ENCODE measurements around the gene ZNF418.
A peak's percentile ranks its signal among the peaks of the same experiment; 100 is the strongest.

The ZNF418 gene

DNA sequence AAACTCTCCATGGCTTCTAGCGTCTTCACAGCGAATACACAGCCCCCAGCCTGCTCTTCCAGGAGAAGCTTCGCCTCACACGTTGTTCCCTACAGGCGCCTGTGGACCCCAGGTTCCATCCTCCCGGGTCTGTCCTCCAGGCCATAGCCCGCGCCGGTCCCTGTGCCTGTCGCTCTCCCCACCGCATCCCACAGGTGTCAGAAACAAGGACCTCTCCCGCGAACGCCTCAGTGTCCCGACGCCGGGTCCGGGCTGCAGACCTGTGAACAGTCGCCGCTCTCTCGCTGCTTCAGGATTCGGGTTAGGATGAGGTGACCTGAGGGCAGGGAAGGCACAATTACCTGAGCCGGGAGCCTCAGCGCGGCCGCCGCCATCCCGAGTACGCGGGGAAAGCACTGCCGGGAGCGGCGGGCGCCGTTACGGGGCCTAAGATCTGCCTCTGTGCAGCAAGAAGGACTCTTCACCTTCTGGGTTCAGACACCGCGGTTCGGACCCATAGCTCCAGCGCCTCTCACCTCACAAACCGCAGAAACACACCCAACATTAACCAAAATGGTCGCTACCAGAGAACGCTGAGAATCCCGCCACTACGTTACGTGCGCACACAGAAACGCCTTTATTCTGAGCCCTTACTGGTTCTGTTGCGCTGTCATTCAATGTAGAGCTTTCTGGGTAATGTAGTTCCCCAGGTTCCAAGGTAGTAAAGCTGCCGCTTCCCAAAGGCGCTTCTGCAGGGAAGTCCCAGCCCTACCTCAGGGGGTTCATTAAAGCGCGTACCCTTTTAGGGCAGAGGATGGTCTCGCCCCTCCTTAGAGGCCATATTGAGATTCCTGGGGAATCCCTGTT, at the start of gene ZNF418:
ZNF418 (minus strand) TSS at position 583 of the 846 bp plus-strand sequence. CDS start 1,580 bp downstream, outside the sequence.
- peak in 1 of 2 donors; percentile 16 for DNase-seq (ENCODE audit: extremely low read depth in 1 of 2, low read depth in 1 of 2)

DNA sequence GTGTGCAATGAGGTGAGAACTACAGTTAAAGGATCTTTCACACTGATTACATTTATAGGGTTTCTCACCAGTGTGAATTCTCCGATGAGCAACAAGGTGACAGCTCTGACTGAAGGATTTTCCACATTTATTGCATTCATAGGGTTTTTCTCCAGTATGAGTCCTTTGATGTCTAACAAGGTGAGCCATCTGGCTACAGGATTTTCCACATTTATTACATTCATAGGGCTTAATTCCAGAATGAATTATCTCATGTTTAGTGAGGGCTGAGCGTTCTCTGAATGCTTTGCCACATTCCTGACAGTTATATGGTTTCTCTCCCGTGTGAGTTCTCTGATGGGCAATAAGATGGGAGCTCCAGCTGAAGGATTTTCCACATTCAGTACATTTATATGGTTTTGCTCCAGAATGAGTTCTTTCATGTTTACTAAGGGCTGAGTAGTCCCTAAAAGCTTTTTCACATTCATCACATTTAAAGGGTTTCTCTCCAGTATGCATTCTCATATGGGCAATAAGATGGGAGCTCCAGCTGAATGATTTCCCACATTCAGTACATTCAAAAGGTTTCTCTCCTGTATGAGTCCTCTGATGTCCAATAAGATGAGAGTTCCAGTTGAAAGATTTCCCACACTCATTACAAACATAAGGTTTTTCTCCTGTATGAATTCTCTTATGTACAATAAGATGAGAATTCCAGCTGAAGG, 43.5 kb upstream of the ZNF418 start:
- DNase-seq (ENCODE audit: extremely low read depth in 1 of 2, low read depth in 1 of 2): no peak

DNA sequence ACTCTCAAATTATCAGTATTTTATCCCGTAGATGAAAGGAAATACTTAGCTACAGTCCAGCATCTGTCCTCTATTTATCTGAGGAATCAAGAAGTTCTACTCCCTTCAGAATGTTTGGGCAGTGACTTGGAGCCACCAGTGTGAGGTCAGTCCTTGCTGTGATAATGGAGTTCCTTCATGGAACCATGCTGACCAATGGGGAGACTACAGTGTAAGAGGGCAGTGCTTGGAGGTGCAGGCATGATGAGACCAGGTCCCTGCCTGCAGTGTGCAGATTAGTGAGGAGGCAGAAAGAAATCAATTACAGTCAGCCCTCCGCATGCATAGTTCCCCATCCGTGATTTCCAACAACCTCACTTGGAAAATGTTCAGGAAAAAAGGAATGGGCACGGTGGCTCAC, 39.2 kb upstream of the ZNF418 start, which contains the start of gene C19orf18:
C19orf18 (minus strand) TSS at position 101 of the 400 bp plus-strand sequence. CDS start 102 bp downstream, outside the sequence.
- DNase-seq (ENCODE audit: extremely low read depth in 1 of 2, low read depth in 1 of 2): no peak

DNA sequence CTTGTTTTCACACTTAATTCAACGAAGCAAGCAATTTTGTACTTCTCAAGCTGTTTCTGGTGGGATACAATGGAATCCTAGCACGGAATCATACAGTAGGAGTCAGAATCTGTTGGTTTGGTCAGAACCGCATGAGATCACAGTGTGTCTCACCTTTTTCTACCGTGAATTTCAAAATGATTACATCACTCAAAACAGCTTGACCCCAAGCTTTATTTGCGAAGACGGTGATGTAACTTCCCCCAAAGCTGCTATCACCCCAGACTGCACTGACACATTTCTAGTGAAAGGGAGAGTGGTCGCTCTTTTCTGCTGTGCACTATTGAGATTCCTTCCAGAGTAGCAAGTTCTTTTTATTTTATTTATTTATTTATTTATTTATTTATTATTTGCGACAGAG, 29.6 kb upstream of the ZNF418 start:
- no peak for DNase-seq (ENCODE audit: extremely low read depth in 1 of 2, low read depth in 1 of 2)

DNA sequence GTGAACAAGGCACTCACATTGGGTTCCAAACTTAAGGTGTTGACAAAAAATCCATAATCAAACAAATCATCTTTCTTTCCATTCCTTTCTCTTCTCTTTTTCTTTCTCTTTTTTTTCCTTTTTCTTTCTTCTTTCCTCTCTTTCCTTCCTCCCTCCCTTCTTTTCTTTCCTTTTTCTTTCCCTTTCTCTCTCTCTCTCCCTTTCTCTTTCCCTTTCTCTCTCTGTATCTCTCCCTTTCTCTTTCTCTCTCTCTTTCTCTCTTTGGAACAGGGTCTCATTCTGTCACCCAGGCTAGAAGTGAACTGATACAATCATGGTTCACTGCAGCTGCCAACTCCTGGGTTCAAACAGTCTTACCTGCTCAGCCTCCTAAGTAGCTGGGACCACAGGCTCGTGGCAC, 26.6 kb upstream of the ZNF418 start:
- no peak for DNase-seq (ENCODE audit: extremely low read depth in 1 of 2, low read depth in 1 of 2)

DNA sequence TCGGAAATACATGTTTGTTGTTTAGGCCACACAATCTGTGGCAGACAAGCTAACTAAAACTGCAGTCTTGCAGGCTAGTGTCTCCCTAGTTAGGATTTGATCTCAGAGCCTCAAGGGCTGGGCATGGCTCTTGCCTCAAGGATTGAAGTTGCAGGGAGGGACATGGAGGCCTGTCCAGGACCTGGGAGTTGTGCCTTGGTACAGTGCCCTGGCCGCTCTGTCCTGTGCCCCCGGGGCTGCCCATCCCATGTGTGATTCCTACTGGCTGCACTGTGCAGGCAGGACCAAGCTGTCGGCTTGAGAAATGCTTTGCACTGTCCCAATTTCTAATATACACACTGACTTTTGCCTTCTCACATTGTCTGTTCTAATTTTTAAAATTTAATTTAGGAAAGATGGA, 19.8 kb upstream of the ZNF418 start:
- DNase-seq (ENCODE audit: extremely low read depth in 1 of 2, low read depth in 1 of 2): no peak

DNA sequence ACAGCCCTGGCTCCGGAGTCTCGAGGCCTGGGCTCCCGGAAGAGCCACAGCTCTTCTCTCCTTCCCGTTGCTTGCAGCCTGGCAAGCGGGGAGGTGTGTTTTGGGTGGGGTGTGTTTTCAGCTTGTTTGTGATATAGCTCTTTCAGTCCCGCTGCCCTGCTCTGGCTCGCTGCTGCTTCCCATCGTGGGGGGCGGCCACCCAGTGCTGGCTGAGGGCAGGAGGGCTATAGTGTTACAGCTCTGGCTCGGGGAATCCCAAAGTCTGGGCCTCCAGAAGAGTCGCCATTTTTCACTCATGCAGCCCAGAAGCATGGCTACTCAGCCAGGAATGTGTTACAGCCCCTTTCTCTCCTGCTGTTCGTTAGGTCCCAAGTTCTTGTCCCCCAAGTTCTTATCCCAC, 14.5 kb upstream of the ZNF418 start:
- no peak for DNase-seq (ENCODE audit: extremely low read depth in 1 of 2, low read depth in 1 of 2)

DNA sequence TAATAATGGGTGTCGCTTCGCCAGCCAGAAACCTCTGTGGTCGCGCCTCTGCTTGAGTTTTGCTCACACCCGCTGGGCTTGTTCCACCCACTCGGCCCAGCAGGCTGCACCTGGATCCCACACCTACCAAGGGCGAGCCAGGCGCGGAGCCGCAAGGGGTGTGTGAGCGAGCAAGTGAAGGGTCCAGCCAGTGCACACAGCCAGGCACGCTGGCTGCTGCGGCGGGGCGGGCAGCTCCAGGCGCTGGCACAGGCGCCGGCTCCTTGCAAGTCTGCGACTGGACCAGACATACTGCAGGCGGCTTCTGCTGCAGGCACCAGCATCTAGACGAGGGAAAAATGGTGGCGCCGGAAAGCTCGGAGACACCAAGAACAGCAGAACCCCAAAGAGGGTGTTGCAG, 14.1 kb upstream of the ZNF418 start:
- no peak for DNase-seq (ENCODE audit: extremely low read depth in 1 of 2, low read depth in 1 of 2)

DNA sequence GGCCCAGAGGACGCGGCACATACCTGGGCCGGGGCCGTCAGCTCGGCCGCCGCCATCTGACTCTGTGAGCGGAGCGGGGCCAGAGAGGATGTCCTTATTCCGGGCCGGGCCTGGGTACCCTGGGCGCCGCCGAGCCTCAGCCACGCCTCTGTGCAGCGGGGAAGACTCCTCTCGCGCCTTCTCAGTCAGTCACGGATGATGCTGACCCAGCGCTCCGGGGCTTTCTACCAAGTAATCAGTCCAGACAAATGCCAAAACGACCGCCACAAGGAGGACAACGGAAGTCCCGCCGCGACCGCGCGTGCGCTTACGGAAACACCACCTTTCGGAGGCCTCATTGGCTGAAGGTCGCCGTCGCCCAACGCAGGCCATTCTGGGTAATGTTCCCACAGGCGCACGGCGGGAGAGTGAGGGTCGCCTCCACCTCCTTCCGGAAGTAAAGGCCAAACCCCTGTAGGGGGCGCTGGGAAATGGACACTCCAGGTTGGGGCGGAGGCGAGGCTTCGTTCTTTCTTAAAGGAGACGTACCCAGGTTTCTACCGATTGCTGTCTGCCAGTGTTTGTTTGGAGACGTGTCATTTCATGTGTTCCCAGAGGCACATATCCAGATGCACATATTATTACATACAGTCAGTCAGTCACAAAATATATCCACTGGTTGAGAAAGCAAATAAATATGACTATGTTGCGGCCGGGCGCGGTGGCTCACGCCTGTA, 12.4 kb upstream of the ZNF418 start, which contains the start of gene ZNF256:
ZNF256 (minus strand) TSS at position 288 of the 716 bp plus-strand sequence; CDS start at position 56, 232 bp downstream.
- peak; percentile 75 to 92 for DNase-seq (ENCODE audit: extremely low read depth in 1 of 2, low read depth in 1 of 2)

DNA sequence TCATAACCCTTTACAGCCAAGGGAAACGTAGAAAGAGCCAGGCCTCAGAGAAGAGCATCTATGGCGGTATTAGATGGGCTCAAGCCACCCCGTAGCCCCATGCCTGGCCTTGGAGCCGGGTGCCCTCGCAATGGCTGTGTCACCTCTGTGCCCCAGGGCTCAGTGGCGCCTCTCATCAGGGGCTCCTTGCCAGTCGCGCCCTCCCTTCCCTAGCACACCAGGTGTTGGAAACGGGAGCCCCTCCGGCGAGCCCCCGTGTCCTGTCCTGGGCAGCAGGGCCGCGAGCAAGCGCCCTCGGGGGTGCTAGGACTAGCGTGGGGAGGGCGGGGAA, 11.9 kb upstream of the ZNF418 start:
- no peak for DNase-seq (ENCODE audit: extremely low read depth in 1 of 2, low read depth in 1 of 2)

DNA sequence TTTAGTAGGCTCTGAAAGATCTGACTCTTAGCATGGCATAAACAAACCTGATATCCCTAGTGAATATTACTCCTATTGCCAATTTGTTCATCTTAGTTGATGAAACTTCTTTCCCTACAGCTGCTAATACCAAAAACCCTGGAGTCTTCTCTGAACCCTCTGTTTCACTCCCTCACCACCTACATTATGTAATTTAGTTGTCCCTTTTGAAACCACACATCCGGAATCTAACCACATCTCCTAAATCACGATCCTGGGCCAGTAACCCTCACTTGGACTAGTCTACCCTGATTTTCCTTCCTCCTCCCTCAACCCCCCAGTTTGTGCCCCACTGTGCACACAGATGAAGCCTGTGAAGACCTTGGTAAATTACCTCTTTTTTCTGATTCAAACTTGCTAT, 11.1 kb upstream of the ZNF418 start:
- no peak for DNase-seq (ENCODE audit: extremely low read depth in 1 of 2, low read depth in 1 of 2)

DNA sequence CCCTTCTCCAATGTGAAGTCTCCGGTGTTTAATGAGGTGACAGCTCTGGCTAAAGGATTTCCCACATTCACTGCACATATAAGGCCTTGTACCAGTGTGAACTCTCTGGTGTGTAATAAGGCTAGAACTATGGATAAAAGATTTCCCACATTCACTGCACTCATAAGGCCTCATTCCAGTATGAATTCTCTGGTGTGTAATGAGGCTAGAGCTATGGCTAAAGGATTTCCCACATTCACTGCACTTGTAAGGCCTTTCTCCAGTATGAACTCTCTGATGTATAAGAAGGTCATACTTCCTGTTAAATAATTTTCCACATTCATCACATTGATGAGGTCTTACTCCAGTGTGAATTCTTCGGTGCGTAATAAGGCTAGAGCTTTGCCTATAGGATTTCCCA, 6.4 kb upstream of the ZNF418 start:
- no peak for DNase-seq (ENCODE audit: extremely low read depth in 1 of 2, low read depth in 1 of 2)

DNA sequence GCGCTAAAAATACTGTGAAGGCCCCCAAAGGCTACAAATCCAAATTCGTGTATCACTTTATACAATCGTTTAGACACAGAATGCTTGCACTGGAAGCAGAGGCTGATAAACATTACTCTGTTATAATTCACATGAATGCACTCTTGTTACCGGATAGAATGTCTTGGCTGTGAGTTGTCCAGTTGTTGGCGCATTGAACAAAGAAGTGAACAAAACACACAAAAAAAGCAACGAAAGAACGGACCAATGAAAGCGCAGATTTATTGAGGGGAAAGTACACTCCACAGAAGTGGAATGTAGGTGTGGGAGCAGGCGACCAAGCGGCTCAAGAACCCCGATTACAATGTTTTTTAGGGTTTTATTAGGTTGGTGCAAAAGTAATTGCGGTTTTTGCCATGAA, 529 bp upstream of the ZNF418 start:
- DNase-seq (ENCODE audit: extremely low read depth in 1 of 2, low read depth in 1 of 2): no peak

DNA sequence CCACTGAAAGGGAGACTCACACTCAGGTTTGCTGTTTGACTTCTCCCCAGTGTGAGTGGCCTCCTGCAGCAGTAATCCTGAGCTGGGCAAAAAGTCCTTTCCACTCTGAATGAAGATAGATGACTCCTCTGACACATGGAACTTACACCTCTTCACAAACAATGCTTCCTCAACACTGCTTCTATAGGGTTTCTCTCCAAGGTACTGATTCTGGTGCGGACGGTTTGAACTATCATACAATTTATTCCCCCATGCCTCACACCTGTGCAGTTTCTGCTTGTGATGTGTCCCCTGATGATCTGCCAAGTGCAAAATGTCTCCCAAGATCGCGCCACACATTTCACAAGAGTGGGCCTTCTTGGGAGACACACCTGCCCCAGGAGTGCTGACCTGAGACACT, 7.6 kb downstream of the ZNF418 start:
- DNase-seq (ENCODE audit: extremely low read depth in 1 of 2, low read depth in 1 of 2): no peak

DNA sequence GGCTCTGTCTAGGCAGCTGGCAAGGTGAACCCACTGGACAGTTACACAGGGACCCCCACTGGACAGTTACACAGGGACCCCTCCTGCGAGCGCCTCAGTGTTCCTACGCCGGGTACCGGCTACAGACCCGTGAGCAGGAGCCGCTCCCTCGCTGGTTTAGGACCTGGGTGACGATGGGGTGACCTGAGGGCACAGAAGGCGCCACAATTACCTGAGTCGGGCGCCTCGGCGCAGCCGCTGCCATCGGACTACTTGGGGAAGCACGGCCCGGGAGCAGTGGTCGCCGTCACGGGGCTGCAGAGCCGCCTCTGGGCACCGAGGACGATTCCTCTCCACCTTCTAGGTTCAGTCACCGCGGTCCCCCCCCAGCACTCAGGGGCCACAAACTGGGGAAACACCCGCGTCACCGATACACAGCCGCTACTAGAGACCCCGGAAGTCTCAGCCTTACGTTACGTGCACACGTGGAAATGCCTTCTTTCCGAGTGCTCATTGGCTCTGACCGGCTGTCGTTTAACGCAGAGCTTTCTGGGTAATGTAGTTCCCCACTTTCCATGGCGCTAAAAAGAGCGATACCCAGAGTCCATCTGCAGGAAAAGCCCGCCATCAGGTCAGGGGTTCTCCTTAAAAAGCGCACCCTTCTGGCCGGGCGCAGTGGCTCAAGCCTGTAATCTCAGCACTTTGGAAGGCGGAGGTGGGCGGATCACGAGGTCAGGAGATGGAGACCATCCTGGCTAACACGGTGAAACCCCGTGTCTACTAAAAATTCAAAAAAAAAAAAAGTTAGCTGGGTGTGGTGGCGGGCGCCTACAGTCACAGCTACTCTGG, 18.8 kb downstream of the ZNF418 start, which contains the start of gene ZNF417:
ZNF417 (minus strand) TSS at position 425 of the 828 bp plus-strand sequence; CDS start at position 244, 181 bp downstream.
- peak; percentile 59 to 85 for DNase-seq (ENCODE audit: extremely low read depth in 1 of 2, low read depth in 1 of 2)

DNA sequence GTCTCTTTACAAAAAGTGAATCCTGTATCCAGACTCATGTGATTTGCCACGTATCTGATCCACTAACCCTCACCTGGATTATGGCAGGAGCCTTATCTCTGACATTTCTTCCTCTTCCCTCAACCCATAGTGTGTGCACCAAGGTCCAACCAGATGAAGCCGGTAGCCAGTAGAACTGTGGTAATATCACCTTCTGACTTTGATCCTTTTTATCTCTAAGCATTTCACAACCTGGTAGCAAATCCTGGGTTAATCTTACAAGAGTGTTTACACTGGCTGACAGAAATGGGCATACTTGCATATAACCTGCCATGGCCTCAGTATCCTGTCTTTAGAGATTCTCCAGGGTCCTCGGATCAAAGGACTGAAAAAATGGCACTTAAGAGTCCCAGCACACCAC, 20.7 kb downstream of the ZNF418 start:
- DNase-seq (ENCODE audit: extremely low read depth in 1 of 2, low read depth in 1 of 2): no peak

DNA sequence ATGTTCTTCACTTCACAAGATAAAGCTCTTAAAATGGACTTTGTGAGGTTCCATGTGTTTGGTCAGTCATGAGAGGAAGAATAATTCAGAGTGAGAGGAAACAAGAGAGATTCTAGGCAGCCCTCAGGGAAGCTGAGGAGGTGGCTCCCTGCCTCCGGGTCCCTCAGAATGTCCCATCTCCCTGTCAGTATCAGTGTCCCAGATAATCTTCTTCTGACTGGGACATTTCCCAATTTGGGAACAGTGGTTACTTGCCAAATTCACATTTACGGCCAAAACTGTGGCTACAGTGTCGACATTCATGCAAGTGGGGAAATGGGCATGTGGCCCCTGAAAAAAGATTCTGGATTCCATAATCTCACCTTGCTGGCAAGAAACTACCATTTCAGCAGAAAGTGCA, 27.8 kb downstream of the ZNF418 start:
- DNase-seq (ENCODE audit: extremely low read depth in 1 of 2, low read depth in 1 of 2): no peak

DNA sequence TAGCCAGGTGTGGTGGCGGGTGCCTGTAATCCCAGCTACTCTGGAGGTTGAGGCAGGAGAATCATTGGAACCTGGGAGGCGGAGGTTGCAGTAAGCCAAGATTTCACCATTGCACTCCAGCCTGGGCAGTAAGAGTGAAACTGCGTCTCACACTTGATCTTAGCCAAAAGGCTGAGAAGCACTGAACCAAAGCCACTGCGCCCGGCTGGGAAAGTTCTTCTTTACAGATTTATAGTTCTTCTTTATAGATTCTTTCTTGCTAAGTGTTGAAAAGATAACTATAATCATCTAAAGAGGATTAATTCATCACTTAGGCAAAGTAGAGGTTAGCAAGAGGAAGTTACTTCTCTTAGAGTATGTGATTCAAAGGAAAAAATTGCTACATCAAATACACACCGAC, 29.9 kb downstream of the ZNF418 start:
- no peak for DNase-seq (ENCODE audit: extremely low read depth in 1 of 2, low read depth in 1 of 2)

DNA sequence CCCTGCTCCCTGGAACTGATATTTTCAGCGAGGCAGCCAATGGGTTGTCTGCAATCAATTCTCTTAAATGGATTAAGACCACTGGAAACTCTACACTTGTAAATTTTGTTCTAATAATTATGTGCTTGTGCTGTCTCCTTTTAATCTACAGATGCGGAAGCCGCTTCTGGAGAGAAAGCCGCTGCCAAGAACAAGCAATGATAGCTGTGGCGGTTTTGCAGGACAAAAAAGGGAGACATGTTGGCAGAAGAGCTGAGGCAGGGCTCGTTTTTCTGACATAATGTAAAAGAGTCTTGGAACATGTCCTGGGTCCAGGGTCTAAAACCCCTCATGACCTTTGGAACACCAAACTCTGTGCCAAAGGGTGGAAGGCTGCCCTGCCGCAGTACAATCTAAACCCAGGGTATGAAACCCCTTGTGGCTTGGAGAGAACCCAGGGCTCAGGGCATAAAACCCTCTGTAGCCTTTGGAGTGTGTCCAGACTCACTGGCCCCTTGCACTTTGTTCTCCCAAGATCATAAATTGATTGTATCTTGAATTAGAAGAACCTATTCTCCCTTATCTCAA, 31.5 kb downstream of the ZNF418 start:
- no peak for DNase-seq (ENCODE audit: extremely low read depth in 1 of 2, low read depth in 1 of 2)

DNA sequence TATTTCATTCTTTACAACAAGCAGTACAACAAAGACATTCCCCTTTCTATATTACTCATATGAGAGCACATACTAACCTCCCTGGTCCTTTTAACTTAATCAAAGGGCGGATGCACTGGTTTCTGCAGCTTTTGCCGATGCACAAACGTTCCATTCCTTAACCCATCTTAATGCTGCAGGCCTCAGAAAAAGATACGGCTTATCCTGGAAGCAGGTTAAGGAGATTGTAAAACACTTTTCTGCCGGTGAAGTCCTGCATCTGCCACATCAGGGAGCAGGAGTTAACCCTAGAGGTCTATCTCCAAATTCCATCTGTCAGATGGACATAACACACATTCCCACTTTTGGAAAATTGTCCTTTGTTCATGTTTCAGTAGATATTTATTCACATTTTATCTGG, 34.9 kb downstream of the ZNF418 start:
- no peak for DNase-seq (ENCODE audit: extremely low read depth in 1 of 2, low read depth in 1 of 2)
